ENCODE data around the gene CCDC152. TPM values are rescaled to one million over a fixed set of nuclear protein-coding genes. Genes with fewer than 3 reads are reported as not detected.
"Not testable (repeated sequence)": the region's sequence is repeated elsewhere in the genome, so short reads cannot be mapped to it uniquely, and the experiment has no call there.

CCDC152 gene
- total RNA-seq, 1 donor from 2014 or later = 1.2 TPM

GRCh38 chr5:42843675-42844292 is 87.2 kb downstream of the CCDC152 start:
- H3K27ac ChIP-seq (ENCODE audit: low read depth, low read length) = no peak overlapping the region
- H3K9ac ChIP-seq (ENCODE audit: low read length) = no peak overlapping the region
- no peak overlapping the region for H2AFZ ChIP-seq (ENCODE audit: low read depth, low read length)
- H3K27ac Mint-ChIP-seq (ENCODE audit: unreplicated experiment) = no peak overlapping the region
- H3K27me3 ChIP-seq (ENCODE audit: insufficient read depth, low read length) = no peaks in the 10 kb centered on the region
- H3K4me2 ChIP-seq (ENCODE audit: low read length) = no peak overlapping the region
- no peaks in the 10 kb centered on the region for H3K27me3 Mint-ChIP-seq (ENCODE audit: low read depth, unreplicated experiment)
- H3K4me1 ChIP-seq (ENCODE audit: insufficient read depth, low read length) = no peaks in the 10 kb centered on the region
- H3K4me1 Mint-ChIP-seq (ENCODE audit: low read depth, unreplicated experiment) = peaks cover 8% of the 10 kb centered on the region
- H3K9me3 Mint-ChIP-seq (ENCODE audit: unreplicated experiment) = no peaks in the 10 kb centered on the region
- DNase-seq (ENCODE audit: low read depth) (no peak), FAIRE-seq (no peak)
- TF ChIP-seq EZH2 (IDR thresholded peaks at IDR 0.05; ENCODE audit: insufficient read depth, low read length) (no peak), CTCF (IDR thresholded peaks at IDR 0.05; ENCODE audit: insufficient read depth, low read depth, low read length) (no peak)
- no peak overlapping the region for H3K4me3 ChIP-seq (ENCODE audit: insufficient read depth, low read depth, low read length)
- no peaks in the 10 kb centered on the region for H3K79me2 ChIP-seq (ENCODE audit: insufficient read depth, low read length)
- H3K36me3 ChIP-seq (ENCODE audit: insufficient read depth, low read length) = no peaks in the 10 kb centered on the region
- H3K4me3 Mint-ChIP-seq (ENCODE audit: unreplicated experiment) = no peak overlapping the region
- no peaks in the 10 kb centered on the region for H3K36me3 Mint-ChIP-seq (ENCODE audit: low read depth, unreplicated experiment)
- H3K9me3 ChIP-seq (ENCODE audit: insufficient read depth, low read depth, low read length) = no peaks in the 10 kb centered on the region
- H4K20me1 ChIP-seq (ENCODE audit: insufficient read depth, low read length) = no peaks in the 10 kb centered on the region

- H3K79me2 ChIP-seq (ENCODE audit: insufficient read depth, low read length); H3K4me3 Mint-ChIP-seq (ENCODE audit: unreplicated experiment); H3K27me3 Mint-ChIP-seq (ENCODE audit: low read depth, unreplicated experiment); H2AFZ ChIP-seq (ENCODE audit: low read depth, low read length); H3K36me3 Mint-ChIP-seq (ENCODE audit: low read depth, unreplicated experiment); H3K9me3 Mint-ChIP-seq (ENCODE audit: unreplicated experiment); H3K27ac ChIP-seq (ENCODE audit: low read depth, low read length); DNase-seq (ENCODE audit: low read depth); H4K20me1 ChIP-seq (ENCODE audit: insufficient read depth, low read length); H3K27ac Mint-ChIP-seq (ENCODE audit: unreplicated experiment); H3K9ac ChIP-seq (ENCODE audit: low read length); H3K4me3 ChIP-seq (ENCODE audit: insufficient read depth, low read depth, low read length); FAIRE-seq; H3K4me2 ChIP-seq (ENCODE audit: low read length); H3K27me3 ChIP-seq (ENCODE audit: insufficient read depth, low read length); H3K9me3 ChIP-seq (ENCODE audit: insufficient read depth, low read depth, low read length); H3K4me1 Mint-ChIP-seq (ENCODE audit: low read depth, unreplicated experiment); H3K36me3 ChIP-seq (ENCODE audit: insufficient read depth, low read length); H3K4me1 ChIP-seq (ENCODE audit: insufficient read depth, low read length): not testable (repeated sequence)
Observed at GRCh38 chr5:42844408-42844807, 87.8 kb downstream of the CCDC152 start.

GRCh38 chr5:42848545-42848944 is 91.9 kb downstream of the CCDC152 start:
- H4K20me1 ChIP-seq (ENCODE audit: insufficient read depth, low read length) = no peaks in the 10 kb centered on the region
- H3K27me3 ChIP-seq (ENCODE audit: insufficient read depth, low read length) = no peaks in the 10 kb centered on the region
- no peak overlapping the region for H2AFZ ChIP-seq (ENCODE audit: low read depth, low read length)
- Mint-ChIP-seq H3K4me3 (ENCODE audit: unreplicated experiment) (no peak overlapping the region), H3K4me1 (ENCODE audit: low read depth, unreplicated experiment) (no peaks in the 10 kb centered on the region), H3K27me3 (ENCODE audit: low read depth, unreplicated experiment) (no peaks in the 10 kb centered on the region), H3K36me3 (ENCODE audit: low read depth, unreplicated experiment) (no peaks in the 10 kb centered on the region), H3K27ac (ENCODE audit: unreplicated experiment) (no peak overlapping the region), H3K9me3 (ENCODE audit: unreplicated experiment) (no peaks in the 10 kb centered on the region)
- FAIRE-seq = no peak
- H3K9me3 ChIP-seq (ENCODE audit: insufficient read depth, low read depth, low read length) = no peaks in the 10 kb centered on the region
- DNase-seq (ENCODE audit: low read depth) = no peak
- H3K4me1 ChIP-seq (ENCODE audit: insufficient read depth, low read length) = no peaks in the 10 kb centered on the region
- no peak overlapping the region for H3K4me2 ChIP-seq (ENCODE audit: low read length)
- no peaks in the 10 kb centered on the region for H3K79me2 ChIP-seq (ENCODE audit: insufficient read depth, low read length)
- no peak overlapping the region for H3K4me3 ChIP-seq (ENCODE audit: insufficient read depth, low read depth, low read length)
- no peak overlapping the region for H3K27ac ChIP-seq (ENCODE audit: low read depth, low read length)
- TF ChIP-seq EZH2 (IDR thresholded peaks at IDR 0.05; ENCODE audit: insufficient read depth, low read length) (no peak), CTCF (IDR thresholded peaks at IDR 0.05; ENCODE audit: insufficient read depth, low read depth, low read length) (no peak)
- no peak overlapping the region for H3K9ac ChIP-seq (ENCODE audit: low read length)
- no peaks in the 10 kb centered on the region for H3K36me3 ChIP-seq (ENCODE audit: insufficient read depth, low read length)

Data from astrocyte (in vitro differentiated cells and primary cell).